ENCODE data around the gene APEX2. TPM values are rescaled to one million over a fixed set of nuclear protein-coding genes. Genes with fewer than 3 reads are reported as not detected.

The APEX2 gene
- total and polyA plus RNA-seq, 2 experiments from 2014 or later, result 10.0 to 20.1 TPM

DNA sequence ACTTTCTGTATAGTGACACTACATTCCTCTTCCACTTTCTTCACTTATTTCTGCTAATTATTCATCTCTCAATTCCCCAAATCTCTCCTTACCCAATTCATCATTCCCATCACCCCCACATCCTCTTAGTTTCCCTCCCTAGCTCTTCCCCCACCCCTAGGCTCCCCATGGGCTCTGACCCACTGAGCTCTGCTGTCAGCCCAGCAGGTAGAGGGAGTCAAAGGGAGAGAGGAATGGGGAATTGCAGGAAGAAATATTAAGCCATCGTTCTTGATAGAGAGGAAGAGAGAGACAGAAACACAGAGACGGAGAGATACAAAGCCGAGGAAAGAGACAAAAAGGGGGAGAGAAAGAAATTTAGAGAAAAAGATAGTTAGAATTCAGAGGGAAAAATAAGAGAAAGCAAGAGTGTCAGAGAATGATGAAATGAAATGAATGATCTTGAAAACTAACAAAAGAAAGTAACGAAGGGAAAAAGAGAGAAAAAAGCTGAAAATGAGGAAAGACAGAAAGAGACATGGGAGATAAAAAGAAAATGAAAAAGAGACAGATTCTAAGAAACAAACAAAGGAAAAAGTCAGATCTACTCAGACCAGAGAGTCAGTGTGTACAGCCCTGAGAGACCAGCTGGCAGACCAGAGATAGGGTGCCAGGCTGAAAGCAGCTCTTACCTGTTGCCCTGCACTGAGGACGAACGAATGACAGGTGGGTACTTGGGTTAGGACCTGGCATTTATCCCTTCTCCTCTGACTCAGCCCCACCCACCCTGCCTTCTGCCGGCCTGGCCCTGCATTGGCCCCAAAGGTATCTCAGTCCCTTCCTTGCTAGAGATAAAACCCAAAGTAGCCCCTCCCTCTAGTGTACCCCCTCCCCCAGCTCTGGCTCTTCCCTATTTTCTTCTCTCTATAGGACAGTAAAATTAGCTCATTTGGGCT, 30.4 kb downstream of the APEX2 start, which contains the start of gene ALAS2:
TSS of gene ALAS2 (minus strand) at position 707 of the 935 bp plus-strand sequence. CDS start 4,977 bp downstream, outside the sequence.
- Mint-ChIP-seq H3K4me1 (peaks cover 17% of the 10 kb centered on the region), H3K9me3 (no peaks in the 10 kb centered on the region), H3K36me3 (ENCODE audit: low read depth) (no peaks in the 10 kb centered on the region; the same call in 2 of the 3 replicates), H3K4me3 (no peak within 1 kb of the TSS), H3K27ac (peak within 1 kb of the TSS; percentile 31), H3K27me3 (ENCODE audit: insufficient read depth, low read depth, poor library complexity) (no peaks in the 10 kb centered on the region)
- H3K4me1 ChIP-seq (ENCODE audit: insufficient read depth), result peaks cover 9% of the 10 kb centered on the region; the same call in 1 of the 2 replicates
- H3K27me3 ChIP-seq (ENCODE audit: insufficient read depth), result no peaks in the 10 kb centered on the region
- ATAC-seq (peak; percentile 50), DNase-seq (ENCODE audit: low spot score) (no peak)
- H3K9me2 ChIP-seq (ENCODE audit: insufficient read depth), result no peaks in the 10 kb centered on the region
- no peak within 1 kb of the TSS for H3K27ac ChIP-seq (ENCODE audit: low read depth)
- H4K20me1 ChIP-seq (replicated peaks; ENCODE audit: insufficient read depth), result no peaks in the 10 kb centered on the region
- TF ChIP-seq STAT1 (IDR thresholded peaks at IDR 0.05; ENCODE audit: unreplicated experiment) (no peak), CREB1 (CRISPR knock-in tag; IDR thresholded peaks at IDR 0.05; ENCODE audit: low read depth) (no peak), NANOG (IDR thresholded peaks at IDR 0.05; ENCODE audit: borderline replicate concordance) (no peak), JUNB (IDR thresholded peaks at IDR 0.05; ENCODE audit: unreplicated experiment) (no peak), ZNF331 (CRISPR knock-in tag; IDR thresholded peaks at IDR 0.05; ENCODE audit: low read depth) (no peak), EZH2phosphoT487 (IDR thresholded peaks at IDR 0.05; ENCODE audit: unreplicated experiment) (no peak), POLR2AphosphoS5 (IDR thresholded peaks at IDR 0.05; ENCODE audit: low read depth) (no peak), ZNF114 (CRISPR knock-in tag; IDR thresholded peaks at IDR 0.05) (no peak), EZH2 (IDR thresholded peaks at IDR 0.05; ENCODE audit: low read depth, unreplicated experiment) (no peak)
- TF ChIP-seq, protein P1, sequence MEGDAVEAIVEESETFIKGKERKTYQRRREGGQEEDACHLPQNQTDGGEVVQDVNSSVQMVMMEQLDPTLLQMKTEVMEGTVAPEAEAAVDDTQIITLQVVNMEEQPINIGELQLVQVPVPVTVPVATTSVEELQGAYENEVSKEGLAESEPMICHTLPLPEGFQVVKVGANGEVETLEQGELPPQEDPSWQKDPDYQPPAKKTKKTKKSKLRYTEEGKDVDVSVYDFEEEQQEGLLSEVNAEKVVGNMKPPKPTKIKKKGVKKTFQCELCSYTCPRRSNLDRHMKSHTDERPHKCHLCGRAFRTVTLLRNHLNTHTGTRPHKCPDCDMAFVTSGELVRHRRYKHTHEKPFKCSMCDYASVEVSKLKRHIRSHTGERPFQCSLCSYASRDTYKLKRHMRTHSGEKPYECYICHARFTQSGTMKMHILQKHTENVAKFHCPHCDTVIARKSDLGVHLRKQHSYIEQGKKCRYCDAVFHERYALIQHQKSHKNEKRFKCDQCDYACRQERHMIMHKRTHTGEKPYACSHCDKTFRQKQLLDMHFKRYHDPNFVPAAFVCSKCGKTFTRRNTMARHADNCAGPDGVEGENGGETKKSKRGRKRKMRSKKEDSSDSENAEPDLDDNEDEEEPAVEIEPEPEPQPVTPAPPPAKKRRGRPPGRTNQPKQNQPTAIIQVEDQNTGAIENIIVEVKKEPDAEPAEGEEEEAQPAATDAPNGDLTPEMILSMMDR (conservative IDR thresholded peaks at IDR 0.05; ENCODE audit: low read depth in 2 of 2), result no peak
- TF ChIP-seq, protein P2, sequence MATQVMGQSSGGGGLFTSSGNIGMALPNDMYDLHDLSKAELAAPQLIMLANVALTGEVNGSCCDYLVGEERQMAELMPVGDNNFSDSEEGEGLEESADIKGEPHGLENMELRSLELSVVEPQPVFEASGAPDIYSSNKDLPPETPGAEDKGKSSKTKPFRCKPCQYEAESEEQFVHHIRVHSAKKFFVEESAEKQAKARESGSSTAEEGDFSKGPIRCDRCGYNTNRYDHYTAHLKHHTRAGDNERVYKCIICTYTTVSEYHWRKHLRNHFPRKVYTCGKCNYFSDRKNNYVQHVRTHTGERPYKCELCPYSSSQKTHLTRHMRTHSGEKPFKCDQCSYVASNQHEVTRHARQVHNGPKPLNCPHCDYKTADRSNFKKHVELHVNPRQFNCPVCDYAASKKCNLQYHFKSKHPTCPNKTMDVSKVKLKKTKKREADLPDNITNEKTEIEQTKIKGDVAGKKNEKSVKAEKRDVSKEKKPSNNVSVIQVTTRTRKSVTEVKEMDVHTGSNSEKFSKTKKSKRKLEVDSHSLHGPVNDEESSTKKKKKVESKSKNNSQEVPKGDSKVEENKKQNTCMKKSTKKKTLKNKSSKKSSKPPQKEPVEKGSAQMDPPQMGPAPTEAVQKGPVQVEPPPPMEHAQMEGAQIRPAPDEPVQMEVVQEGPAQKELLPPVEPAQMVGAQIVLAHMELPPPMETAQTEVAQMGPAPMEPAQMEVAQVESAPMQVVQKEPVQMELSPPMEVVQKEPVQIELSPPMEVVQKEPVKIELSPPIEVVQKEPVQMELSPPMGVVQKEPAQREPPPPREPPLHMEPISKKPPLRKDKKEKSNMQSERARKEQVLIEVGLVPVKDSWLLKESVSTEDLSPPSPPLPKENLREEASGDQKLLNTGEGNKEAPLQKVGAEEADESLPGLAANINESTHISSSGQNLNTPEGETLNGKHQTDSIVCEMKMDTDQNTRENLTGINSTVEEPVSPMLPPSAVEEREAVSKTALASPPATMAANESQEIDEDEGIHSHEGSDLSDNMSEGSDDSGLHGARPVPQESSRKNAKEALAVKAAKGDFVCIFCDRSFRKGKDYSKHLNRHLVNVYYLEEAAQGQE (IDR thresholded peaks at IDR 0.05; ENCODE audit: unreplicated experiment), result no peak
- TF ChIP-seq, protein P3, sequence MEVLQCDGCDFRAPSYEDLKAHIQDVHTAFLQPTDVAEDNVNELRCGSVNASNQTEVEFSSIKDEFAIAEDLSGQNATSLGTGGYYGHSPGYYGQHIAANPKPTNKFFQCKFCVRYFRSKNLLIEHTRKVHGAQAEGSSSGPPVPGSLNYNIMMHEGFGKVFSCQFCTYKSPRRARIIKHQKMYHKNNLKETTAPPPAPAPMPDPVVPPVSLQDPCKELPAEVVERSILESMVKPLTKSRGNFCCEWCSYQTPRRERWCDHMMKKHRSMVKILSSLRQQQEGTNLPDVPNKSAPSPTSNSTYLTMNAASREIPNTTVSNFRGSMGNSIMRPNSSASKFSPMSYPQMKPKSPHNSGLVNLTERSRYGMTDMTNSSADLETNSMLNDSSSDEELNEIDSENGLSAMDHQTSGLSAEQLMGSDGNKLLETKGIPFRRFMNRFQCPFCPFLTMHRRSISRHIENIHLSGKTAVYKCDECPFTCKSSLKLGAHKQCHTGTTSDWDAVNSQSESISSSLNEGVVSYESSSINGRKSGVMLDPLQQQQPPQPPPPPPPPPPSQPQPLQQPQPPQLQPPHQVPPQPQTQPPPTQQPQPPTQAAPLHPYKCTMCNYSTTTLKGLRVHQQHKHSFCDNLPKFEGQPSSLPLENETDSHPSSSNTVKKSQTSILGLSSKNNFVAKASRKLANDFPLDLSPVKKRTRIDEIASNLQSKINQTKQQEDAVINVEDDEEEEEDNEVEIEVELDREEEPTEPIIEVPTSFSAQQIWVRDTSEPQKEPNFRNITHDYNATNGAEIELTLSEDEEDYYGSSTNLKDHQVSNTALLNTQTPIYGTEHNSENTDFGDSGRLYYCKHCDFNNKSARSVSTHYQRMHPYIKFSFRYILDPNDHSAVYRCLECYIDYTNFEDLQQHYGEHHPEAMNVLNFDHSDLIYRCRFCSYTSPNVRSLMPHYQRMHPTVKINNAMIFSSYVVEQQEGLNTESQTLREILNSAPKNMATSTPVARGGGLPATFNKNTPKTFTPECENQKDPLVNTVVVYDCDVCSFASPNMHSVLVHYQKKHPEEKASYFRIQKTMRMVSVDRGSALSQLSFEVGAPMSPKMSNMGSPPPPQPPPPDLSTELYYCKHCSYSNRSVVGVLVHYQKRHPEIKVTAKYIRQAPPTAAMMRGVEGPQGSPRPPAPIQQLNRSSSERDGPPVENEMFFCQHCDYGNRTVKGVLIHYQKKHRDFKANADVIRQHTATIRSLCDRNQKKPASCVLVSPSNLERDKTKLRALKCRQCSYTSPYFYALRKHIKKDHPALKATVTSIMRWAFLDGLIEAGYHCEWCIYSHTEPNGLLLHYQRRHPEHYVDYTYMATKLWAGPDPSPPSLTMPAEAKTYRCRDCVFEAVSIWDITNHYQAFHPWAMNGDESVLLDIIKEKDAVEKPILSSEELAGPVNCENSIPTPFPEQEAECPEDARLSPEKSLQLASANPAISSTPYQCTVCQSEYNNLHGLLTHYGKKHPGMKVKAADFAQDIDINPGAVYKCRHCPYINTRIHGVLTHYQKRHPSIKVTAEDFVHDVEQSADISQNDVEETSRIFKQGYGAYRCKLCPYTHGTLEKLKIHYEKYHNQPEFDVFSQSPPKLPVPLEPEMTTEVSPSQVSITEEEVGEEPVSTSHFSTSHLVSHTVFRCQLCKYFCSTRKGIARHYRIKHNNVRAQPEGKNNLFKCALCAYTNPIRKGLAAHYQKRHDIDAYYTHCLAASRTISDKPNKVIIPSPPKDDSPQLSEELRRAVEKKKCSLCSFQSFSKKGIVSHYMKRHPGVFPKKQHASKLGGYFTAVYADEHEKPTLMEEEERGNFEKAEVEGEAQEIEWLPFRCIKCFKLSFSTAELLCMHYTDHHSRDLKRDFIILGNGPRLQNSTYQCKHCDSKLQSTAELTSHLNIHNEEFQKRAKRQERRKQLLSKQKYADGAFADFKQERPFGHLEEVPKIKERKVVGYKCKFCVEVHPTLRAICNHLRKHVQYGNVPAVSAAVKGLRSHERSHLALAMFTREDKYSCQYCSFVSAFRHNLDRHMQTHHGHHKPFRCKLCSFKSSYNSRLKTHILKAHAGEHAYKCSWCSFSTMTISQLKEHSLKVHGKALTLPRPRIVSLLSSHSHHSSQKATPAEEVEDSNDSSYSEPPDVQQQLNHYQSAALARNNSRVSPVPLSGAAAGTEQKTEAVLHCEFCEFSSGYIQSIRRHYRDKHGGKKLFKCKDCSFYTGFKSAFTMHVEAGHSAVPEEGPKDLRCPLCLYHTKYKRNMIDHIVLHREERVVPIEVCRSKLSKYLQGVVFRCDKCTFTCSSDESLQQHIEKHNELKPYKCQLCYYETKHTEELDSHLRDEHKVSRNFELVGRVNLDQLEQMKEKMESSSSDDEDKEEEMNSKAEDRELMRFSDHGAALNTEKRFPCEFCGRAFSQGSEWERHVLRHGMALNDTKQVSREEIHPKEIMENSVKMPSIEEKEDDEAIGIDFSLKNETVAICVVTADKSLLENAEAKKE (CRISPR knock-in tag; IDR thresholded peaks at IDR 0.05), result no peak
- TF ChIP-seq, protein P4, sequence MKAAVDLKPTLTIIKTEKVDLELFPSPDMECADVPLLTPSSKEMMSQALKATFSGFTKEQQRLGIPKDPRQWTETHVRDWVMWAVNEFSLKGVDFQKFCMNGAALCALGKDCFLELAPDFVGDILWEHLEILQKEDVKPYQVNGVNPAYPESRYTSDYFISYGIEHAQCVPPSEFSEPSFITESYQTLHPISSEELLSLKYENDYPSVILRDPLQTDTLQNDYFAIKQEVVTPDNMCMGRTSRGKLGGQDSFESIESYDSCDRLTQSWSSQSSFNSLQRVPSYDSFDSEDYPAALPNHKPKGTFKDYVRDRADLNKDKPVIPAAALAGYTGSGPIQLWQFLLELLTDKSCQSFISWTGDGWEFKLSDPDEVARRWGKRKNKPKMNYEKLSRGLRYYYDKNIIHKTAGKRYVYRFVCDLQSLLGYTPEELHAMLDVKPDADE (IDR thresholded peaks at IDR 0.05), result no peak
- no peaks in the 10 kb centered on the region for H3K79me2 ChIP-seq (replicated peaks; ENCODE audit: insufficient read depth)
- no peak within 1 kb of the TSS for H3K4me2 ChIP-seq
- no peaks in the 10 kb centered on the region for H3K36me3 ChIP-seq (ENCODE audit: insufficient read depth)
- H3F3A ChIP-seq (replicated peaks; ENCODE audit: low read depth), result no peaks in the 10 kb centered on the region
- no peak within 1 kb of the TSS for H2AFZ ChIP-seq
- no peak within 1 kb of the TSS for H3K4me3 ChIP-seq

All from GM23338 (cell line).